GM12875 (cell line): Measurements from ENCODE around the gene ALDH1A1.

ENCODE experiments used
- H3K4me3 ChIP-seq: one replicate; pipeline ENCODE4 v1.5.1; 2011; ENCODE audit warnings: low read depth, low read length, control low read depth
- CTCF ChIP-seq: IDR thresholded peaks from 2 replicates; pipeline ENCODE4 v1.5.1; 2011; ENCODE audit warnings: low read depth, mild to moderate bottlenecking, control low read depth, inconsistent platforms, low read length, moderate library complexity, borderline replicate concordance; ENCODE audit not compliant: insufficient read depth

The ALDH1A1 gene

DNA sequence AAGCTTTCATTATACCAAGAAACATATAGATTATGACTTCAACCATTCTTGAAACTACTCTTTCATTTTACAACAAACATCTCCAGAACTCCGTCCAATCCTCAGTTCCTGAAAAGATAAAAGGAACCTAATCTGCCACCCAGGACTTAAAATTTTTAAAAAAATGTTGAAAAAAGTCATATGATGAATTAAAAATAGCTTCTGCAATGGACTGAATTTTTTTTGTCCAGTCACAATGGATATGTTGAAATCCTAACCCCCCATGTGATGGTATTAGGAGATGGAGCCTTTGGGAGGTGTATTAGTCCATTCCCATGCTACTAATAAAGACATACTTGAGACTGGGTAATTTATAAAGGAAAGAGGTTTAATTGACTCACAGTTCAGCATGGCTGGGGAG lies 2.7 kb upstream of the ALDH1A1 start:
- H3K4me3 ChIP-seq: no peak overlapping the region
- no peak for TF ChIP-seq CTCF

DNA sequence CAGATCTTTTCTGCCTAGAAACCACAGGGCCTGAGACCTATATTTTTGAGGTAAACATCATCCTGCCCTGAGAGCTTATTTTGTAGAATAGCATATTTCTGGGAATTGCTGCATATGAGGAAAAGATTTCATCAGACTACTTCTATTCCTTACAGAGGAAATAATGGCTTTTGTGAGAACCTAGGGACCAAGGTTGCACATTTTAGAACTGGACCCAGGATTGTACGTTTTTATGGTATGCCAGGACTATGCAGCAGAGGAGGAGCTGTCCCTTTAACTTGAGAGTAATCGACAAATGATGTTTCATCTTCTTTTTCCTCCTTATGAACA lies 2.2 kb upstream of the ALDH1A1 start:
- TF ChIP-seq CTCF: no peak
- no peak overlapping the region for H3K4me3 ChIP-seq

- TF ChIP-seq CTCF: no peak
- H3K4me3 ChIP-seq: no peak overlapping the region
These were observed 1.7 kb upstream of the ALDH1A1 start for GRCh38 chr9:72954431-72955125.

DNA sequence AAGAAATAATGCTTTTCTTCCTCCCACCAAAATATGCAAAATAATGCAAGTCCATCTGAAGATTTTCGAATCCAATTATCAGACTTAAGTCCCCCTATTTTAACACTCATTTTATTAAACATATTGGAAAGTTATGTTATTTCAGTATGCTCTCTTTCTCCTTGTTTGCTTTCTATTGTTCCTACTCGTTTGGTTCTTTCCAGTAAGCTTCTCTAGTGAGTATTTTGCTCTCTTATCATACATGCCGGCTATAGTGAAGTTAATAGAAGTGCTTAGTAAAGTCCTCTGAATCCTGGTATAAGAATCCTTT lies 517 bp downstream of the ALDH1A1 start:
- H3K4me3 ChIP-seq: no peak overlapping the region

DNA sequence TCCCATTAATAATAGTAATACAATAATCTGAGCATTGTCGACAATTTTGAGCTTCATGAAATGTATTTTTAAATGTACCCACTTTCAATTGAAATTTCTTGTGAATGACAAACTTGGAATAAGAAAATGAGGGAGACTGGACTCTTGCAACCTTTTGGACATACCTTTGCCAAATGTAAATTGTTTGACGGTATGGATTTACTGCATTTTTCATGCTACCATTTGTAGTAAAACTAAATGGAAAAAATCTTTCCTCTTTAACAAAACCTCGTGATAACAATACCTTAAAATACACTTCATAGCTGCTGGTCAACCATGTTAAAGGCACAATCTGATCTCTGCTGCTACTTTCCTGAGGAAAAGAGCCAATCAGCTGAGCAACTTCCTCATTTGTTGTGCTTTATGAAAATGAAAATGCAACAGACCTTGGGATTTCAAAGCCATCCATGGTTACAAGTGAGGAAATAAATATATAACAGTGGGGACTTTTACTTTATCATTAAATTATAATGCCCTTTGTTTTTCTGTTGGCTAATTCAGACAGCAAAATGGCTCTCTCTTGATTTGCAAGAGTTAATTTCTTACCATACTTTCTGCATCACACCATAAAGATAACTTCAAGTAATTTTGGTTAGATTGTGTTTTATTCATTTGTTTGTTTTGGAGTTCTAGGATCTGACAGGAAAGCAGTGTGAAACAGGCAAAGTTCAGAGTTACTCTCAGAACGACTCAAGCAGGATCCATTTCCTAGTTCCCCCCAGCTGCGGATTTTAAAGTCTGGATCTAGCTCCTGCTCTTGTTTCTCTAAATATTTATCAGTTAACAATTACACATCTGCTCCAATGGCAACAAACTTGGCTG lies 1.1 kb downstream of the ALDH1A1 start:
- no peak for TF ChIP-seq CTCF
- H3K4me3 ChIP-seq: no peak overlapping the region

More for the DNA sequence above, 517 bp downstream of the ALDH1A1 start:
- no peak for TF ChIP-seq CTCF

DNA sequence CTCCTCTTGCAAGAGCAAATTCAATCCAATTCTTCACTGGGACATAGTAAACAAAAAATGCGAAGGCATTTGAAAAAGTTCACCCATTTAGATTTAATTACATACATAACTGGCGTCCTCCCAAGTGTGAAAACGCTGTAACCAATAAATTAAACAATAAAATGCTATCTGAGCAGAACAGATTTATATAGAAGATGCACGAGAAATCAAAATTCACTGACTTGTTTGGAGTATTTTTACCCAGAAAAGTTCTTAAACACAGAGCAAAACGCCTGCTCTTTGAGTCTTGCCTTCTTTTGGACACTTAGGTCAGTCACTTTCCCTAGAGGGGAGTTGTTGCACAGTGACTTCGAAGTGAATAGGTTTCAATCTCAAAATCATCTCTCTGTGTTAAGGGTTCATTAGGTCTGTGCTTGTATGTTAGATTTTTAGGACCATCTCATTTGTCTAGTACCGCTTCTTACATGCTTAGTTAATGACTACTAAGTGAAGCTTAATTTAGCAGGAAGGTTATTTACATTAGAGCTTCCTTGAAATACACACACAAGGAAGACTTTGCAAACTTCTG lies 1.9 kb downstream of the ALDH1A1 start:
- no peak for TF ChIP-seq CTCF
- H3K4me3 ChIP-seq: no peak overlapping the region
